Fibroblast of lung (primary cell): ENCODE data around the gene RB1.

Experiments
- EZH2 ChIP-seq: IDR thresholded peaks from 2 replicates; pipeline ENCODE4 v1.5.1; 2012; ENCODE audit warnings: low read length, control low read depth, mild to moderate bottlenecking; ENCODE audit errors: missing control alignments
- TF ChIP-seq, protein P1 (sequence below), 2 donors: IDR thresholded peaks in 1 of 2; conservative IDR thresholded peaks in 1 of 2; 1 replicate in 1 of 2; 2 replicates in 1 of 2; pipeline ENCODE4 v1.5.1; 2011 to 2012; ENCODE audit warnings: low read length in 2 of 2, control low read depth in 1 of 2, inconsistent platforms in 1 of 2, low read depth in 1 of 2, mild to moderate bottlenecking in 1 of 2

DNA sequence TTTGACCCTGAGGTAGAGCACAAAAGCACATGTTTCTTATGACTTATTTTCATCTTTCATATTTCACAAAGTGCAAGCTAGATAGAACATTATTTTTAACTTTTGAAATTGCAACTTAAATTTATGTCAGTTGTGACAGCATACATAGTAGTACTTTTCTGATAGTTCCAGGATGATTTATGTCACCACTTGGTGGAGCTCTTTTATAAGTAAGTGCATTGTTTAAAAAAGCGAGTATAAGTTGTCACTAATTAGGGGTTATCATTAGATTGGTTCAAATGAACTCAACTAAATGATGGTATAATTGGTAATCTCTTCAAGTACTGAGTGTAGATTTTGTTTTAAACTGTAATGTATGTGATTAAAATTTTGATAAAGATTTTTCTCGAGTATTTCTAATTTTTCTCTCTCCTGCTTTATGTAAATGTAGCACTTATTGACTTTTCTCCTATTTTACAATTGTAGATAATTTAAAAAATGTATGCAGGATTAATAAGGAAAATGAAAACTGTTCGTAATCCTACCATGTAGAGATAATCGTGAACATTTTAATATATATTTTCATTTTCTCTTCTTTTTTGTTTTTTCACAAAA lies 31.1 kb downstream of the RB1 start:
- TF ChIP-seq, protein P1, sequence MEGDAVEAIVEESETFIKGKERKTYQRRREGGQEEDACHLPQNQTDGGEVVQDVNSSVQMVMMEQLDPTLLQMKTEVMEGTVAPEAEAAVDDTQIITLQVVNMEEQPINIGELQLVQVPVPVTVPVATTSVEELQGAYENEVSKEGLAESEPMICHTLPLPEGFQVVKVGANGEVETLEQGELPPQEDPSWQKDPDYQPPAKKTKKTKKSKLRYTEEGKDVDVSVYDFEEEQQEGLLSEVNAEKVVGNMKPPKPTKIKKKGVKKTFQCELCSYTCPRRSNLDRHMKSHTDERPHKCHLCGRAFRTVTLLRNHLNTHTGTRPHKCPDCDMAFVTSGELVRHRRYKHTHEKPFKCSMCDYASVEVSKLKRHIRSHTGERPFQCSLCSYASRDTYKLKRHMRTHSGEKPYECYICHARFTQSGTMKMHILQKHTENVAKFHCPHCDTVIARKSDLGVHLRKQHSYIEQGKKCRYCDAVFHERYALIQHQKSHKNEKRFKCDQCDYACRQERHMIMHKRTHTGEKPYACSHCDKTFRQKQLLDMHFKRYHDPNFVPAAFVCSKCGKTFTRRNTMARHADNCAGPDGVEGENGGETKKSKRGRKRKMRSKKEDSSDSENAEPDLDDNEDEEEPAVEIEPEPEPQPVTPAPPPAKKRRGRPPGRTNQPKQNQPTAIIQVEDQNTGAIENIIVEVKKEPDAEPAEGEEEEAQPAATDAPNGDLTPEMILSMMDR (conservative IDR thresholded peaks at IDR 0.05 in 1 of 2, IDR thresholded peaks at IDR 0.05 in 1 of 2; ENCODE audit: low read depth in 1 of 2, low read length in 2 of 2): peak in 1 of 2 donors; percentile 31
- no peak for TF ChIP-seq EZH2
